ENCODE measurements around the gene EIF3K.
A peak's percentile ranks its signal among the peaks of the same experiment; 100 is the strongest.

The EIF3K gene

GRCh38 chr19:38619361-38620174 is 580 bp downstream of the EIF3K start:
- ATAC-seq = peak; percentile 48; the same call in 2 of the 3 replicates
- TF ChIP-seq ESRRG (CRISPR knock-in tag; IDR thresholded peaks at IDR 0.05) (no peak), CSDC2 (CRISPR knock-in tag; IDR thresholded peaks at IDR 0.05) (no peak), OSR1 (CRISPR knock-in tag; IDR thresholded peaks at IDR 0.05) (no peak)

GRCh38 chr19:38624822-38625221 is 5.8 kb downstream of the EIF3K start:
- TF ChIP-seq SNAI2 (CRISPR knock-in tag; IDR thresholded peaks at IDR 0.05) (no peak), TSHZ2 (CRISPR knock-in tag; IDR thresholded peaks at IDR 0.05) (no peak), POU6F1 (CRISPR knock-in tag; IDR thresholded peaks at IDR 0.05; ENCODE audit: borderline replicate concordance, low read depth) (no peak)
- no peak for ATAC-seq

- TF ChIP-seq CREB5 (CRISPR knock-in tag; IDR thresholded peaks at IDR 0.05; ENCODE audit: low read depth) = no peak
- TF ChIP-seq ARNTL (CRISPR knock-in tag; IDR thresholded peaks at IDR 0.05; ENCODE audit: borderline replicate concordance, low read depth) = no peak
- no peak for TF ChIP-seq TSHZ2 (CRISPR knock-in tag; IDR thresholded peaks at IDR 0.05)
- TF ChIP-seq ESRRG (CRISPR knock-in tag; IDR thresholded peaks at IDR 0.05) = no peak
- no peak for TF ChIP-seq CSRNP3 (CRISPR knock-in tag; IDR thresholded peaks at IDR 0.05)
- no peak for TF ChIP-seq PATZ1 (CRISPR knock-in tag; IDR thresholded peaks at IDR 0.05; ENCODE audit: borderline replicate concordance)
- ATAC-seq = no peak
Measured at GRCh38 chr19:38626401-38626800, 7.4 kb downstream of the EIF3K start.

- ATAC-seq = no peak
- TF ChIP-seq PPARA (CRISPR knock-in tag; IDR thresholded peaks at IDR 0.05; ENCODE audit: borderline replicate concordance) (no peak), ISL1 (CRISPR knock-in tag; IDR thresholded peaks at IDR 0.05) (no peak), BACH2 (CRISPR knock-in tag; IDR thresholded peaks at IDR 0.05; ENCODE audit: borderline replicate concordance) (no peak), ZNF70 (CRISPR knock-in tag; IDR thresholded peaks at IDR 0.05) (no peak), ESRRG (CRISPR knock-in tag; IDR thresholded peaks at IDR 0.05) (no peak), RARB (CRISPR knock-in tag; IDR thresholded peaks at IDR 0.05) (no peak), ZC3H10 (CRISPR knock-in tag; IDR thresholded peaks at IDR 0.05) (no peak), TSHZ2 (CRISPR knock-in tag; IDR thresholded peaks at IDR 0.05) (no peak), PATZ1 (CRISPR knock-in tag; IDR thresholded peaks at IDR 0.05; ENCODE audit: borderline replicate concordance) (no peak)
Measured at GRCh38 chr19:38629568-38629967, 10.6 kb downstream of the EIF3K start.

Data from SK-N-SH treated with all-trans-retinoic acid at 6 μM for 48 hours (cell line).